Fibroblast of villous mesenchyme (primary cell): ENCODE results near the gene CDSN. TPM values are rescaled to one million over a fixed set of nuclear protein-coding genes. Genes with fewer than 3 reads are reported as not detected.

Experiments
- DNase-seq: peaks from one replicate; pipeline ENCODE4 v3.0.0-alpha.2; 2010; ENCODE audit warnings: low read depth
- H3K4me3 ChIP-seq: 2 replicates; pipeline ENCODE4 v1.5.1; 2011; ENCODE audit warnings: low read depth, mild to moderate bottlenecking, low read length
- CTCF ChIP-seq: IDR thresholded peaks from 2 replicates; pipeline ENCODE4 v1.5.1; 2012; ENCODE audit warnings: low read depth, mild to moderate bottlenecking, low read length; ENCODE audit not compliant: insufficient read depth
- total RNA-seq: library from RNA; depleted of rRNA; stranded (reverse); fragments of >200 nt; gene quantifications from 2 replicates; pipeline ENCODE4 v1.2.3, GENCODE V29; 2012

The CDSN gene
- total RNA-seq, 1 donor: not detected

- no peak for DNase-seq
- TF ChIP-seq CTCF: no peak
- no peak overlapping the region for H3K4me3 ChIP-seq
Observed at GRCh38 chr6:31162463-31163165, 42.4 kb upstream of the CDSN start.

- no peak overlapping the region for H3K4me3 ChIP-seq
- TF ChIP-seq CTCF: no peak
- no peak for DNase-seq
Observed at GRCh38 chr6:31161216-31162126, 41.2 kb upstream of the CDSN start.

GRCh38 chr6:31158863-31159855 lies 38.9 kb upstream of the CDSN start:
- DNase-seq: peak; percentile 11
- TF ChIP-seq CTCF: peak; percentile 14
- H3K4me3 ChIP-seq: peak overlapping the region; percentile 79

GRCh38 chr6:31158140-31158862 lies 38.1 kb upstream of the CDSN start, which contains the start of gene TCF19:
TCF19 (plus strand) TSS chr6:31158589; CDS start chr6:31159470, 881 bp downstream.
- H3K4me3 ChIP-seq: peak within 1 kb of the TSS; percentile 79
- TF ChIP-seq CTCF: no peak
- DNase-seq: peak; percentile 99

- no peak for DNase-seq
- no peak for TF ChIP-seq CTCF
- H3K4me3 ChIP-seq: peak within 1 kb of the TSS; percentile 79
Observed at GRCh38 chr6:31157513-31158139, 37.4 kb upstream of the CDSN start, which contains the start of gene CCHCR1. CCHCR1 (minus strand) TSS chr6:31157802; CDS start chr6:31157600, 202 bp downstream.
